ENCODE measurements around the gene LEPR. TPM values are rescaled to one million over a fixed set of nuclear protein-coding genes. Genes with fewer than 3 reads are reported as not detected.

LEPR gene
- total and polyA plus RNA-seq, 12 donors, result 1.6 to 13.4 (median 6.6) TPM

- ATAC-seq, result no peak
- Histone ChIP-seq H3K27me3 (no peaks in the 10 kb centered on the region), H3K36me3 (peaks cover 0 to 11% (median 0%) of the 10 kb centered on the region in 9 donors), H3K27ac (no peak overlapping the region), H3K9me3 (no peaks in the 10 kb centered on the region), H3K4me3 (no peak overlapping the region), H3K4me1 (peaks cover 0 to 21% (median 16%) of the 10 kb centered on the region in 9 donors)
- TF ChIP-seq, protein P1, sequence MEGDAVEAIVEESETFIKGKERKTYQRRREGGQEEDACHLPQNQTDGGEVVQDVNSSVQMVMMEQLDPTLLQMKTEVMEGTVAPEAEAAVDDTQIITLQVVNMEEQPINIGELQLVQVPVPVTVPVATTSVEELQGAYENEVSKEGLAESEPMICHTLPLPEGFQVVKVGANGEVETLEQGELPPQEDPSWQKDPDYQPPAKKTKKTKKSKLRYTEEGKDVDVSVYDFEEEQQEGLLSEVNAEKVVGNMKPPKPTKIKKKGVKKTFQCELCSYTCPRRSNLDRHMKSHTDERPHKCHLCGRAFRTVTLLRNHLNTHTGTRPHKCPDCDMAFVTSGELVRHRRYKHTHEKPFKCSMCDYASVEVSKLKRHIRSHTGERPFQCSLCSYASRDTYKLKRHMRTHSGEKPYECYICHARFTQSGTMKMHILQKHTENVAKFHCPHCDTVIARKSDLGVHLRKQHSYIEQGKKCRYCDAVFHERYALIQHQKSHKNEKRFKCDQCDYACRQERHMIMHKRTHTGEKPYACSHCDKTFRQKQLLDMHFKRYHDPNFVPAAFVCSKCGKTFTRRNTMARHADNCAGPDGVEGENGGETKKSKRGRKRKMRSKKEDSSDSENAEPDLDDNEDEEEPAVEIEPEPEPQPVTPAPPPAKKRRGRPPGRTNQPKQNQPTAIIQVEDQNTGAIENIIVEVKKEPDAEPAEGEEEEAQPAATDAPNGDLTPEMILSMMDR (IDR thresholded peaks at IDR 0.05), result no peak
- WGBS, 2 donors, result 84 to 89% methylated on average over 2 of the region's 2 CpGs
- intact Hi-C loops (cut with DNase I), result loop anchor here in 3 of 10 donors (5.0 to 10.0 kb wide), 3 partner anchors 153 to 173 kb away; no protein-coding TSS in a partner anchor
- DNase-seq, result no peak
Observed at GRCh38 chr1:65417729-65418128, 2.7 kb upstream of the LEPR start.

- Histone ChIP-seq H3K4me3 (no peak overlapping the region), H3K27me3 (no peaks in the 10 kb centered on the region), H3K9me3 (no peaks in the 10 kb centered on the region), H3K4me1 (peaks cover 0 to 30% (median 24%) of the 10 kb centered on the region in 9 donors), H3K27ac (peak overlapping the region in 1 of 10 donors; percentile 95), H3K36me3 (peaks cover 0 to 3% (median 0%) of the 10 kb centered on the region in 9 donors)
- DNase-seq (no peak), ATAC-seq (no peak)
- WGBS, 2 donors, result 96 to 98% methylated on average over 4 of the region's 4 CpGs
- TF ChIP-seq, protein P1 (IDR thresholded peaks at IDR 0.05), result no peak
- intact Hi-C loops (cut with DNase I), result loop anchor here in 4 of 10 donors (1.0 to 10.0 kb wide), 4 partner anchors 20 to 174 kb away; no protein-coding TSS in a partner anchor
Observed at GRCh38 chr1:65418522-65419185, 1.8 kb upstream of the LEPR start.

GRCh38 chr1:65419681-65420589, 533 bp upstream of the LEPR start:
- Histone ChIP-seq H3K36me3 (peaks cover 0 to under 1% (median 0%) of the 10 kb centered on the region in 9 donors), H3K4me3 (peak overlapping the region; percentile 50 to 96 (median 82)), H3K27me3 (no peaks in the 10 kb centered on the region), H3K4me1 (peaks cover 0 to 40% (median 34%) of the 10 kb centered on the region in 9 donors), H3K27ac (peak overlapping the region; percentile 89 to 99 (median 98)), H3K9me3 (no peaks in the 10 kb centered on the region)
- 1% methylated on average over 37 to 52 of the region's 52 CpGs for WGBS, 2 donors
- ATAC-seq (peak; percentile 96 to 99 (median 98)), DNase-seq (peak; percentile 98 to 99)
- intact Hi-C loops (cut with DNase I), result loop anchor here in 9 of 10 donors (1.0 to 10.0 kb wide), 12 partner anchors 22 to 355 kb away; no protein-coding TSS in a partner anchor
- TF ChIP-seq, protein P1 (IDR thresholded peaks at IDR 0.05), result no peak
